ENCODE results near the gene MACROH2A1.

DNA sequence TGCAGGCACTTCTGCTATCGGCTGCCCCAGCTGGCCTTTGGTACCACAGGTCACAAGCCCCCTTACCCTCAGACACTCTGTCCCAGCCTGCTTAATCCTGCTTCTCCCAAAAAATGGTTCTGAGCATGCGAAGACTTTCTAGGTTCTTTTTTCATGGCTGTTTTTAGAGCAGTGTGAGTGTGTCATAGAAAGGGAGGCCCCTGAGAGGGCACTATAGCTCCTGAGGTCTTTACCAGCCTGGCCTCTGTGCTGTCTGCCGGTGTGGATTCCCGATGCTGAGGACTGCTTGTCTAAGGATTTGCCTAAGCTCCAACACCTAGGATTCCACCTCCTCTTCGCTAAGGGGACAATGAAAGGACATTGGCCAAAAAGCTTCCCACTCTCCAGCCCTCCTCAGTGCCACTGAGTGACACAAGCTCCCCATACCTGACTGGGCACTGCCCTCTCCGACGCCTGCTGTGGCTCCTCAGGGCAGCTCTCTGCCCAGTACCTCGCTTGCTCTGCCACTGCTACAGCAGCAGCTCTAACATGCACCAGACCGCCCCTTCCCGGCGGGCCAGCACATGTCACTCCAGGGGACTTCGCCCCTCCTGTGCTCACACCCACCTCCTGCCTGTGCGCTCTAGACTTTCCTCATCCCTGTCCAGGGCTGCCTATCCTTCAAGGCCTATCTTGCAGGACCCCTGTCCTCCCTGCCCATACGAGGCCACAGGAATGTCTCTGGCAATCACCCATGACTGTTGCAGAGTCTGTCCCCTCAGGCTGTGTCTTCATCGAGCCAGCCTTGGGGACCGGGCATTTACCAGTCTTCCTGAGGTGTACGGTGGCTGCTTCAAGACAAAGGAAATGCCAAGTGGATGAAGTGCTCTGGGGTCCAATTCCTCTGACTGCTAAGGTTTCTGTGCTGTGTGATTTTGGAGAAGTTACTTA lies 21.0 kb downstream of the MACROH2A1 start:
- TF ChIP-seq, protein P1, sequence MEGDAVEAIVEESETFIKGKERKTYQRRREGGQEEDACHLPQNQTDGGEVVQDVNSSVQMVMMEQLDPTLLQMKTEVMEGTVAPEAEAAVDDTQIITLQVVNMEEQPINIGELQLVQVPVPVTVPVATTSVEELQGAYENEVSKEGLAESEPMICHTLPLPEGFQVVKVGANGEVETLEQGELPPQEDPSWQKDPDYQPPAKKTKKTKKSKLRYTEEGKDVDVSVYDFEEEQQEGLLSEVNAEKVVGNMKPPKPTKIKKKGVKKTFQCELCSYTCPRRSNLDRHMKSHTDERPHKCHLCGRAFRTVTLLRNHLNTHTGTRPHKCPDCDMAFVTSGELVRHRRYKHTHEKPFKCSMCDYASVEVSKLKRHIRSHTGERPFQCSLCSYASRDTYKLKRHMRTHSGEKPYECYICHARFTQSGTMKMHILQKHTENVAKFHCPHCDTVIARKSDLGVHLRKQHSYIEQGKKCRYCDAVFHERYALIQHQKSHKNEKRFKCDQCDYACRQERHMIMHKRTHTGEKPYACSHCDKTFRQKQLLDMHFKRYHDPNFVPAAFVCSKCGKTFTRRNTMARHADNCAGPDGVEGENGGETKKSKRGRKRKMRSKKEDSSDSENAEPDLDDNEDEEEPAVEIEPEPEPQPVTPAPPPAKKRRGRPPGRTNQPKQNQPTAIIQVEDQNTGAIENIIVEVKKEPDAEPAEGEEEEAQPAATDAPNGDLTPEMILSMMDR (conservative IDR thresholded peaks at IDR 0.05; ENCODE audit: low read depth, low read length) = no peak
- no peak for TF ChIP-seq USF2 (IDR thresholded peaks at IDR 0.05; ENCODE audit: low read depth, low read length)
- no peak for TF ChIP-seq POLR2A (IDR thresholded peaks at IDR 0.05; ENCODE audit: low read depth, low read length)
- TF ChIP-seq CEBPB (IDR thresholded peaks at IDR 0.05; ENCODE audit: low read depth, low read length) = no peak
- no peak for TF ChIP-seq MXI1 (IDR thresholded peaks at IDR 0.05; ENCODE audit: borderline replicate concordance, low read depth, low read length)
- no peak for TF ChIP-seq SMC3 (IDR thresholded peaks at IDR 0.05; ENCODE audit: low read depth, low read length)
- no peak for TF ChIP-seq MAFK (IDR thresholded peaks at IDR 0.05; ENCODE audit: low read depth, low read length)
- TF ChIP-seq RAD21 (IDR thresholded peaks at IDR 0.05; ENCODE audit: low read length) = no peak
- no peak for TF ChIP-seq MAZ (IDR thresholded peaks at IDR 0.05; ENCODE audit: borderline replicate concordance, low read depth, low read length)
- no peak for TF ChIP-seq CHD1 (IDR thresholded peaks at IDR 0.05; ENCODE audit: low read depth, low read length)
- TF ChIP-seq FOS (IDR thresholded peaks at IDR 0.05; ENCODE audit: low read depth, low read length) = no peak
- TF ChIP-seq BHLHE40 (IDR thresholded peaks at IDR 0.05; ENCODE audit: low read depth, low read length) = no peak

Measured in IMR-90 (cell line).